Activated T-helper 1 cell treated with anti-CD3 and anti-CD28 coated beads, Interleukin-12 subunit alpha, Interleukin-12 subunit beta, Interleukin-2, Interleukin-4 antibody, amounts not matched to agents 30 ng/mL and 10 ng/mL and 1 ng/mL, durations not matched to agents 14 hours and 24 hours and 36 hours (primary cell): ENCODE data around the gene GRN. TPM values are rescaled to one million over a fixed set of nuclear protein-coding genes. Genes with fewer than 3 reads are reported as not detected.
A peak's percentile ranks its signal among the peaks of the same experiment; 100 is the strongest.

Experiments
- DNase-seq: peaks from one replicate; pipeline ENCODE4 v3.0.0; 2021; ENCODE audit warnings: low spot score
- H3K27ac Mint-ChIP-seq: one replicate; pipeline ENCODE4 v1.8.0; 2021; ENCODE audit warnings: mild to moderate bottlenecking, mixed read lengths
- H3K27me3 Mint-ChIP-seq: one replicate; pipeline ENCODE4 v1.8.0; 2022; ENCODE audit warnings: mild to moderate bottlenecking, moderate library complexity, mixed read lengths; ENCODE audit not compliant: insufficient read depth
- H3K36me3 Mint-ChIP-seq: one replicate; pipeline ENCODE4 v1.8.0; 2021; ENCODE audit warnings: low read depth, mixed read lengths
- H3K4me1 Mint-ChIP-seq: one replicate; pipeline ENCODE4 v1.8.0; 2021; ENCODE audit warnings: low read depth, mixed read lengths
- H3K4me3 Mint-ChIP-seq: one replicate; pipeline ENCODE4 v1.8.0; 2021; ENCODE audit warnings: mild to moderate bottlenecking, moderate library complexity, mixed read lengths
- H3K9me3 Mint-ChIP-seq: one replicate; pipeline ENCODE4 v1.8.0; 2021; ENCODE audit warnings: mixed read lengths
- intact Hi-C: fragments of 100-400 bp; cut with micrococcal nuclease; formaldehyde crosslinking; loops from one replicate; pipeline ENCODE4 v1.15.1; 2024
- total RNA-seq: library from RNA; stranded (reverse); gene quantifications from 2 replicates; pipeline ENCODE4 v1.2.3, GENCODE V29; 2022

GRN gene
- total RNA-seq, 1 donor from 2014 or later, result 42.9 TPM

DNA sequence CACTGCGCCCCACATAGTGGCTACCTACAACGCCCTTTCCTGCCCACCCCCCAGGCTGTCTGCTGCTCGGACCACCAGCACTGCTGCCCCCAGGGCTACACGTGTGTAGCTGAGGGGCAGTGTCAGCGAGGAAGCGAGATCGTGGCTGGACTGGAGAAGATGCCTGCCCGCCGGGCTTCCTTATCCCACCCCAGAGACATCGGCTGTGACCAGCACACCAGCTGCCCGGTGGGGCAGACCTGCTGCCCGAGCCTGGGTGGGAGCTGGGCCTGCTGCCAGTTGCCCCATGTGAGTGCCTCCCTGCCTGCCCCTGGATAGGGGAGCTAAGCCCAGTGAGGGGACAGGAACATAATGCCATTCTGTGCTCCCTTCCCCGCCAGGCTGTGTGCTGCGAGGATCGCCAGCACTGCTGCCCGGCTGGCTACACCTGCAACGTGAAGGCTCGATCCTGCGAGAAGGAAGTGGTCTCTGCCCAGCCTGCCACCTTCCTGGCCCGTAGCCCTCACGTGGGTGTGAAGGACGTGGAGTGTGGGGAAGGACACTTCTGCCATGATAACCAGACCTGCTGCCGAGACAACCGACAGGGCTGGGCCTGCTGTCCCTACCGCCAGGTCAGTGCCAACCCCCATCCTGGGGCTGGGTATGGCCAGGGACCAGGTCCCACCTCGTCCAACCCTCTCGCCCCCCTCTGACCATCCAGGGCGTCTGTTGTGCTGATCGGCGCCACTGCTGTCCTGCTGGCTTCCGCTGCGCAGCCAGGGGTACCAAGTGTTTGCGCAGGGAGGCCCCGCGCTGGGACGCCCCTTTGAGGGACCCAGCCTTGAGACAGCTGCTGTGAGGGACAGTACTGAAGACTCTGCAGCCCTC is 7.1 kb downstream of the GRN start:
- DNase-seq, result no peak
- Mint-ChIP-seq H3K4me1 (peaks cover 10% of the 10 kb centered on the region), H3K27ac (no peak overlapping the region), H3K9me3 (no peaks in the 10 kb centered on the region), H3K27me3 (peaks cover 6% of the 10 kb centered on the region), H3K36me3 (peaks cover 7% of the 10 kb centered on the region), H3K4me3 (peak overlapping the region; percentile 19)
- intact Hi-C loops, result no loop called here

DNA sequence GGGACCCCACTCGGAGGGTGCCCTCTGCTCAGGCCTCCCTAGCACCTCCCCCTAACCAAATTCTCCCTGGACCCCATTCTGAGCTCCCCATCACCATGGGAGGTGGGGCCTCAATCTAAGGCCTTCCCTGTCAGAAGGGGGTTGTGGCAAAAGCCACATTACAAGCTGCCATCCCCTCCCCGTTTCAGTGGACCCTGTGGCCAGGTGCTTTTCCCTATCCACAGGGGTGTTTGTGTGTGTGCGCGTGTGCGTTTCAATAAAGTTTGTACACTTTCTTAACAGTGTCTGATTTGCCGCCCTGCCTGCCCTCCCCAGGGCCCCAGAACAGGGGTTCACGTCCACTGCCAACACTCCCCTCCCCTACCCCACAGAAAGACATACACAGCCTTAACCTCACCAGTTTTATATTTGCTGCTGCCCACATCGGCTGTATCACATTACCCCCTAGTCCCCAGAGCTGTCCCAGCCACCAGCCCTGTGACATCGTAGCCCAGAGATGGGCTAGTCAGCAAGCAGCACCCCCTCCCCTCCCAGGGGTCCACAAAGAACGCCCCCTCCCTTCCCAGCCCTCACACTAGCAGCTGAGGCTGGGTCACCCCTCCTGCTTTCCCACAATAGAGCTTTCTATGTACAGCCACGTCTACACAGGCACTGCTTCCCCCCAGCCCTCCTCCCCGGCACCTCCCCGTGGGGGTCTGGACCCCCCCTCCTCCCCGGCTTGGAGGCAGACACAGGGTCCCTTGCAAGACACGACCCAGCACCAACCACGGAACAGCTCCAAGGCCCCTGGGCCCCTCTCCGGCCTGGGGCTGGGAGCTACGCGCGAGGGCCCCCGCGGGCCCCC is 7.9 kb downstream of the GRN start:
- intact Hi-C loops, result no loop called here
- Mint-ChIP-seq H3K4me1 (peaks cover 8% of the 10 kb centered on the region), H3K36me3 (peaks cover 7% of the 10 kb centered on the region), H3K9me3 (no peaks in the 10 kb centered on the region), H3K4me3 (peak overlapping the region; percentile 70), H3K27ac (peak overlapping the region; percentile 44), H3K27me3 (peaks cover 6% of the 10 kb centered on the region)
- DNase-seq, result no peak

DNA sequence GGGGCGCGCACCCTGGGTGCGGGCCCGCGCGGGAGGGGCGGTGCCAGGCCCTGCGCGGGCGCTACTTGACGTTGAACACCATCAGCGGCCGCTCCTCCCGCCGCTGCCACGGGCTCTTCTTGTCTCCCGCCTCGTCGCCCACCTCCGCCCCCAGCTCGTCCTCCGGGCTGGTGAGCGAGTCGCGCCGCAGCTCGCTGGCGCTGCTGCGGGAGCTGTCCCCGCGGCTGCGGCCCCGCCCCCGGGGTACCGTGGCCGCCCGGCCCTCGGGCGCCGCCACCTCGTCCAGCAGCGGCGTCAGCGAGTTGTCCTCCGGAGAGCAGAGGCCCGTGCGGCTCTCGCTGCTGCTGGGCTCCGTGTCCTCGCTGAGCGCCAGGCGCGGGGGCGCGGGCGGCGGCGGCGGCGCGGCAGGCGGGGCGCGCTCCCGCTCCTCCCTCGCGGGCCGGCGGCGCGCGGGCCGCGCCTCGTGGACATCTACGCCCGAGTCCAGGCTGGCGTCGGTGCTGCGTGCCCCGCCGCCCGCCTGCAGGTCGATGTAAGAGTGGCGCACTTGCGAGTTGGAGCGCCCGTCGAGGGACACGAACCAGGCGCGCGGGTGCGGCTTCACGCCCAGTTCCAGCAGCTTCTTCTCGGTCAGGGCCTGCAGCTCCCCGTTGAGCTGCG is 8.7 kb downstream of the GRN start:
- H3K27me3 Mint-ChIP-seq, result peaks cover 8% of the 10 kb centered on the region
- H3K4me1 Mint-ChIP-seq, result peaks cover under 1% of the 10 kb centered on the region
- H3K4me3 Mint-ChIP-seq, result peak overlapping the region; percentile 45
- H3K27ac Mint-ChIP-seq, result no peak overlapping the region
- H3K9me3 Mint-ChIP-seq, result no peaks in the 10 kb centered on the region
- intact Hi-C loops, result no loop called here
- peak; percentile 13 for DNase-seq
- peaks cover 7% of the 10 kb centered on the region for H3K36me3 Mint-ChIP-seq

DNA sequence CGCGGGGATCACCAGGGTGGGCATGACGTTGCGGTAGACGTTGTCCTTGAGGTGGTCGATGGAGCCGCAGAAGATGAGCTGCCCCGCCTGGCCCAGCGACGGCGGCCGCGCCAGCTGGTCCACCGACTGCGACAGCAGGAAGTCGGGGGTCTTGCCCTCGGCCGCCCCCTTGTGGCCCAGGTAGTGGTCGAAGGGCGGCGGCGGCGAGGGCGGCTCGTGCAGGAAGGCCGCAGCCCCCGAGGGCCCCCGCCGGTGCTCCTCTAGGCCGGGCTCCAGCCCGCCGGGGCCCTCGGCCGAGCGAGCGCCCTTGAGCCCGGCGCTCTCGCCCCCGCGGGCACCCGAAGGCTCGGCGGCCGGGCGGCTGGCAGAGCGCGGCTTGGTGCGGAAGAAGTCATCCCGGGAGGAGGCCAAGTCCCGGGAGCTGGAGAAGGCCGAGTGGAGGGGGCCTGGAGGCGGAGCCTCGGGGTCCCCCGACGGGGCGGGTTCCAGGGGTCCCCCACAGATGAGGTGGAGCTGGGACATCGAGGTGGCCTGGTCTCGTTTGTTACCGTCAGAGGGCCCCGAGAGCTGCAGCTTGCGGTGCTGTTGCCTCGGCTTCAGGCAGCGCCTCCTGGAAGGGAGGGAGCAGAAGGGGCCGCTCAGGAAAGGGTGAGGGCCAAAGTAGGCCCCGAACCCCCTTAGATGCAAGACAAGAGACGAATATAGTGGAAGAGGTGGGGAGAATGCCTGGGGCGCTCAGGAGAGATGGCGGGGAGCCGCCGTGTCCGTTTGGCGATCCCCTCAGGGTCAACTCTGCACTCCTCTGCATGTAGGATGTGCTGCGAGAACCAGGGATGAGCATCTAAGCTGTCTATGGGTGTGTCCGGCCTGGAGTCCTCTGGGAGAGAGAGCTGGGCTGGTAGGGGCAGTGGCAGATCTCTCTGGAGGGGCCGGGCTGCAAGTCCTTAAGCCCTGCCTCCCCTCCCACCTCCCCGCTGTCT is 9.8 kb downstream of the GRN start:
- H3K4me3 Mint-ChIP-seq, result peak overlapping the region; percentile 45

DNA sequence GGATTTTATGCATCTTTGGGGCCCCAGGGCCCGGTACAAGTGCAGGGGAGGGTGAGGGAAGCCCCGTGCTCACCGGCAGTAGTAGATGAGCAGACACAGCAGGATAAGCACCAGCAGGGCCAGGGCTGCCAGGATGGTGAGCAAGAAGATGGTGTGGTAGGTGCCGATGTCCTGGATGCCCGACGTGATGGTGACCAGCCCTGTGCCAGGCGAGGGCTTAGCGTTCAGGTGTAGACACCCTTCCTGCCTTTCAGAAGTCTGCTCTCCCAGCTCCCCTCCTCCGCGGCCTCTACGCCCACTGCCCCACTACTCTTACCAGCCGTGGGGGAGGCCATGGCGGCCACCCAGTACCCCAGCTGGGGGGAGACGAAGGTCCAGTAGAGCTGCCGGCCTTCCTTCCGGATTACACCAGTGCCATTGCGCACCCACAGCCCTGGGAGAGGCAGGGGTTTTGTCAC is 10.6 kb downstream of the GRN start:
- Mint-ChIP-seq H3K9me3 (no peaks in the 10 kb centered on the region), H3K36me3 (peaks cover 4% of the 10 kb centered on the region), H3K4me3 (no peak overlapping the region), H3K4me1 (no peaks in the 10 kb centered on the region), H3K27me3 (peaks cover 21% of the 10 kb centered on the region), H3K27ac (no peak overlapping the region)
- DNase-seq, result no peak
- intact Hi-C loops, result no loop called here

More for the DNA sequence above, 9.8 kb downstream of the GRN start:
- DNase-seq, result peak; percentile 24
- intact Hi-C loops, result no loop called here
- Mint-ChIP-seq H3K9me3 (no peaks in the 10 kb centered on the region), H3K27ac (no peak overlapping the region), H3K27me3 (peaks cover 14% of the 10 kb centered on the region), H3K36me3 (peaks cover 4% of the 10 kb centered on the region), H3K4me1 (no peaks in the 10 kb centered on the region)

DNA sequence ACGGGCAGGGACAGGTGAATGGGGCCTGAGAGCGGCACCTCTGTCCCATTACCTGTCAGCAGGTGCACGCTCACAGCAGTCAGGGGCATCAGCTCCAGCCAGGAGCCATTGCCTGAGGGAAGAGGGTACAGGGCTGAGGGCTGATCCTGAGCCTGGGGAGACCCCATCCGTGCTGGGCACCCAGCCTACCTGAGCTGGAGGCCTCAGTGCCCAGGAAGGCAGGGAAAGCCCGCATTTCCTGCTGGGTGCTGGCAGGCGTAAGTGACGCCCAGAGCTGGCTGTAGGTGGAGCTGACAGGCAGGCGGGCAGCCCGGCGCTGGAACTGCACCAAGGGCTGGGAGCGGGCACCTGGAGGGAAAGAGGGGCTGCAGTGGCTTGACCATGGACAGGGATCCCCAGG is 11.1 kb downstream of the GRN start:
- Mint-ChIP-seq H3K4me3 (no peak overlapping the region), H3K36me3 (peaks cover 4% of the 10 kb centered on the region), H3K27me3 (peaks cover 23% of the 10 kb centered on the region), H3K27ac (no peak overlapping the region), H3K9me3 (no peaks in the 10 kb centered on the region), H3K4me1 (no peaks in the 10 kb centered on the region)
- DNase-seq, result no peak
- intact Hi-C loops, result no loop called here

DNA sequence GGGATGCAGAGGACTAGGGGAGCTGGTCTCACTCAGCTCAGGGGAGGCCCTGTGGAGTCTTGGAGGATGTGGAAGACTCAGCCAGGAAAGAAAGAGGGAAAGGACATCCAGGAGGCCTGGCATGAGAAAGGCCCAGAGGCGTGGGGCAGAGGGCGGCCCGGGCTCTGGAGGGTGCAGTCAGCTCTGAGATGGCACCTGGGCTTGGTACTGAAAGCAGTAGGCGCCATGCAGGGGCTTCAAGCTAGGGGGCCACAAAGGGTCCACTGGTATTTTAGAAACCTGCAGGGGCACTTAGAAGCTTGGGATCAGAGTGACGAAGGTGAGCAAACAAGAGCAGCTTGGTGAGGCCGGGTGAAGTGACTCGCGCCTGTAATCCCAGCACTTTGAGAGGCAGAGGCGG is 13.0 kb downstream of the GRN start:
- H3K36me3 Mint-ChIP-seq, result peaks cover under 1% of the 10 kb centered on the region
- no peak for DNase-seq
- no peaks in the 10 kb centered on the region for H3K9me3 Mint-ChIP-seq
- H3K27me3 Mint-ChIP-seq, result peaks cover 34% of the 10 kb centered on the region
- no peaks in the 10 kb centered on the region for H3K4me1 Mint-ChIP-seq
- H3K4me3 Mint-ChIP-seq, result no peak overlapping the region
- H3K27ac Mint-ChIP-seq, result no peak overlapping the region
- intact Hi-C loops, result no loop called here

DNA sequence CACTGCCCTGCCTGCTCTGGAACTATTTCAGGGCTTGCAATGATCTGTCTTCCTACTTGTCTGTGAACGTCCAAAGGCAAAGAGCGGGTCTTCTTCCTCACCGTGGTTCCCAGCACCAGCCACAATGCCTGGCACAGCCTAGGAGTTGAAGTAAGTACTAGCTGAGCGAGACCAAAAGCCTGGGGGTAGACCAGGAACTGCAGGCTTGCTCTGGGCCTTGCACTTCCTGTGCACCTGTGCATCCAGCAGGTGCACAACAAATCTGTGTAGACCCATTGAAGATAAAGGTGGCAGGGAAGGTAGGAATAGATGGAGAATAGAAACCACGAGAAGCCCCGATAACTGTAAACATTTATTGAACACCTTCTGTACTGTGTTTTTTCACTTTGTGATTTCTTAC is 13.9 kb downstream of the GRN start:
- H3K4me3 Mint-ChIP-seq, result no peak overlapping the region
- intact Hi-C loops, result no loop called here
- H3K9me3 Mint-ChIP-seq, result no peaks in the 10 kb centered on the region
- peaks cover 34% of the 10 kb centered on the region for H3K27me3 Mint-ChIP-seq
- H3K36me3 Mint-ChIP-seq, result no peaks in the 10 kb centered on the region
- no peak for DNase-seq
- H3K4me1 Mint-ChIP-seq, result no peaks in the 10 kb centered on the region
- H3K27ac Mint-ChIP-seq, result no peak overlapping the region

DNA sequence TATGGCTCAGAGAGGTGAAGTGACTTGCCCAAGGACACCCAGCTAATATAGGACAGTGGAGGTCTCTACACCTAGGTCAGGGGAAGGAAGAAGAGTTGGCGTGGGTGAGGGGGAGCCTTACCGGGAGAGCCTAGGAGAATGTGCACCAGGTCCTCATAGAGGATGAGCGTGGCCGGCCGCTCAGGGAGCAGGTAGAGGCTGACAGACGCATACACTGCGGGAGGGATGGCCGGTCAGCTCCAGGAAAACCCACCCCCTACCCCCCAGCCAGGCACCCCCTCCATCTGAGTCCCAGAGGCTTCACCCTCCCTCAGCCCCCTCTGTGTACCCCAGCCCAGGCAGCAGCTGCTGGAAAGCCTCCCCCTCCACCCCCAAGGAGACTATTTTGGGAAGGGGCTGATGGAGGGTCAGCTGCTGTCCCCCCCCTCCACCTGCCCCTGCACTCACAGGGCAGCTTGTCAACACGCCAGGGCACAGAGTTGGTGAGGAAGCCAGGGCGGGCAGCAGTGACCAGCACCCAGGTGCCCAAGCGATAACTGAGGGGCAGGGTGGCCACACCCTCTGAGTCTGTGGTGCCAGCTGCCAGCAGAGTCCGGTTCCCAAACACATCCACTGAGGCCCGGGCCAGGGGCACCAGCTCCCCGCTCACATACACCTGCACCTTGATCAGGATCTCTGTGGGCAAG is 14.5 kb downstream of the GRN start:
- no peaks in the 10 kb centered on the region for H3K4me1 Mint-ChIP-seq
- H3K9me3 Mint-ChIP-seq, result no peaks in the 10 kb centered on the region
- no peaks in the 10 kb centered on the region for H3K36me3 Mint-ChIP-seq
- no peak for DNase-seq
- no peak overlapping the region for H3K4me3 Mint-ChIP-seq
- no peak overlapping the region for H3K27ac Mint-ChIP-seq
- intact Hi-C loops, result no loop called here
- H3K27me3 Mint-ChIP-seq, result peaks cover 38% of the 10 kb centered on the region

DNA sequence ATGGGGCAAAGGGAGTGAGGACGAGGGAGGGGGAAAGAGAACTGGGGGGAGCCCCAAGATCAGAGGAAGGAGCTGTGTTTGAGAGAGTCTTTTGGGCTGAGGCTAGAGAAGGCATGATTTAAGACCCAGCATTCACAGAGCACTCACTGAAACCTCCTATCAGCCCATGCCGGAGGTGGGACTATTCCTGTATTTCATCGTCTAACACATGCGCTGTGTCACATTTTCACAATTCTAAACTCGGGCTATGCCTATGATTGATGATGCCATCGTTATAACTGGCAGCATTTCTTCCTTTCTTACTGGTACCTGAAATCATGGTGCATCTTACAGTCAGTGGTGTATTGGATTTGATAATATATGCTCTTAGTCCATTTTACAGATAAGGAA is 15.0 kb downstream of the GRN start:
- no peak overlapping the region for H3K27ac Mint-ChIP-seq
- intact Hi-C loops, result no loop called here
- H3K4me1 Mint-ChIP-seq, result no peaks in the 10 kb centered on the region
- DNase-seq, result no peak
- H3K27me3 Mint-ChIP-seq, result peaks cover 42% of the 10 kb centered on the region
- H3K4me3 Mint-ChIP-seq, result no peak overlapping the region
- no peaks in the 10 kb centered on the region for H3K36me3 Mint-ChIP-seq
- no peaks in the 10 kb centered on the region for H3K9me3 Mint-ChIP-seq

DNA sequence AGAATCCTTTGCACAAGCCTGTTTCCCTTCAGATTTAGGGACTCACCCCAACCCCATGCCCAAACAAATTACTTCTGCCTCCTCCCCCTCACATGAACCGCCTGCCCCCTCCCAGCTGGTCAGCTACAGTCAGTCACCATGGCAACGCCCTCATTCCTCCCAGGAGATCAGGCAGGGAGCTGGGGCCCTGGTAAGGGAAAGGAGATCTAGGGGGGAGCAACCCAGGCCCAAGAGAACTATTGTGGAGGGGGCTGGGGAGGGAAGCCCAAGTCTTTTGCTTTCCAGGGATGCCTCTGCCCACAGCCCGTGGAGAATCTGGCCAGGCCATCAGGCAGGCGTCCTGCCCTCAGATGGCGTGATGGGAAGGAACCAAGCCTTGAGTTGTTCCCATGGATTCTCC is 15.7 kb downstream of the GRN start:
- no peak for DNase-seq
- intact Hi-C loops, result no loop called here
- Mint-ChIP-seq H3K4me1 (no peaks in the 10 kb centered on the region), H3K27me3 (peaks cover 40% of the 10 kb centered on the region), H3K36me3 (no peaks in the 10 kb centered on the region), H3K9me3 (no peaks in the 10 kb centered on the region), H3K4me3 (no peak overlapping the region), H3K27ac (no peak overlapping the region)
